GM12878 (cell line): ENCODE measurements around the gene USH1G. TPM values are rescaled to one million over a fixed set of nuclear protein-coding genes. Genes with fewer than 3 reads are reported as not detected.

Experiments
- ATAC-seq: fragments of 200-7000 bp; cut with Tn5 transposase; 3 replicates; pipeline ENCODE4 v1.9.1; 2020; ENCODE audit warnings: mild to moderate bottlenecking, moderate library complexity
- BruUV-seq: library from RNA; stranded (reverse); fragments of 400-500 nt; replicated peaks from 2 replicates; lab custom pipeline; 2021; lab: Mats Ljungman, UMichigan
- CTCF ChIA-PET: fragments of 300-600 bp; sonication (Branson Sonifier 250); formaldehyde crosslinking; extraction: SDS; loops from one replicate; lab custom pipeline; 2021; ENCODE audit warnings: inconsistent platforms; lab: Yijun Ruan, JAX
- POLR2A ChIA-PET: fragments of 350-600 bp; formaldehyde crosslinking; extraction: SDS; loops from one replicate; lab custom pipeline; 2021; ENCODE audit warnings: inconsistent platforms; lab: Charles Lee
- RAD21 ChIA-PET: fragments of 300-600 bp; sonication (Branson Sonifier 250); formaldehyde crosslinking; loops from one replicate; lab custom pipeline; 2023; ENCODE audit warnings: antibody characterized with exemption; ENCODE audit not compliant: unreplicated experiment; lab: Charles Lee
- SMC1A ChIA-PET: fragments of 300-600 bp; sonication (Branson Sonifier 250); formaldehyde crosslinking; loops from one replicate; lab custom pipeline; 2023; ENCODE audit not compliant: unreplicated experiment, uncharacterized antibody; lab: Charles Lee
- DNase-seq: peaks from one replicate; pipeline ENCODE4 v3.0.0-alpha.2; 2011; ENCODE audit warnings: low read depth, low spot score
- FAIRE-seq: peaks from 3 replicates; lab custom pipeline; 2011; peaks lifted over from hg19 to GRCh38; lab: Jason Lieb, UNC
- H2AFZ ChIP-seq: 2 replicates; pipeline ENCODE4 v1.6.0; 2011; ENCODE audit warnings: low read depth, low read length, control low read depth; ENCODE audit not compliant: control insufficient read depth
- H3K27ac ChIP-seq: 2 replicates; pipeline ENCODE4 v1.5.1; 2011; ENCODE audit warnings: control low read depth; ENCODE audit not compliant: control insufficient read depth, insufficient read depth
- H3K27me3 ChIP-seq, 2 experiments: replicated peaks in 1 of 2; 2 replicates each; pipeline versions ENCODE4 v1.6.0 to v1.6.1; 2011; ENCODE audit warnings: low read length in 1 of 2; ENCODE audit not compliant: control insufficient read depth in 2 of 2, insufficient read depth in 2 of 2
- H3K36me3 ChIP-seq, 2 experiments: 2 replicates each; pipeline ENCODE4 v1.5.1; 2011; ENCODE audit warnings: low read length in 1 of 2; ENCODE audit not compliant: control insufficient read depth in 2 of 2, insufficient read depth in 2 of 2
- H3K4me1 ChIP-seq: 2 replicates; pipeline ENCODE4 v1.6.1; 2011; ENCODE audit warnings: mild to moderate bottlenecking, low read length, moderate library complexity, mixed read lengths; ENCODE audit not compliant: control insufficient read depth, insufficient read depth
- H3K4me2 ChIP-seq: 2 replicates; pipeline ENCODE4 v1.6.0; 2011; ENCODE audit warnings: control low read depth; ENCODE audit not compliant: control insufficient read depth, insufficient read depth
- H3K4me3 ChIP-seq: fragments of 200-600 bp; sonication (generic); 2 replicates; pipeline ENCODE4 v1.5.1; 2016
- H3K79me2 ChIP-seq: 2 replicates; pipeline ENCODE4 v1.6.0; 2011; ENCODE audit warnings: low read length; ENCODE audit not compliant: control insufficient read depth, insufficient read depth
- H3K9ac ChIP-seq: 2 replicates; pipeline ENCODE4 v1.8.0; 2011; ENCODE audit warnings: low read length, control low read depth, mixed read lengths; ENCODE audit not compliant: control insufficient read depth, insufficient read depth
- H3K9me3 ChIP-seq: replicated peaks from 3 replicates; pipeline ENCODE4 v1.5.1; 2011; ENCODE audit warnings: mild to moderate bottlenecking, low read length; ENCODE audit not compliant: control insufficient read depth, insufficient read depth
- H4K20me1 ChIP-seq: 2 replicates; pipeline ENCODE4 v1.6.0; 2011; ENCODE audit not compliant: control insufficient read depth, insufficient read depth
- BHLHE40 ChIP-seq, 2 experiments: fragments of 450-650 bp in 1 of 2; IDR thresholded peaks; 2 replicates each; pipeline ENCODE4 v1.6.1; 2011 to 2017; ENCODE audit warnings: low read depth in 2 of 2, borderline replicate concordance in 1 of 2, improper control_type of control experiment in 1 of 2, low read length in 1 of 2, mild to moderate bottlenecking in 1 of 2
- IKZF2 ChIP-seq, 2 experiments: fragments of 450-650 bp; IDR thresholded peaks; 2 replicates each; pipeline ENCODE4 v1.6.1; 2017; ENCODE audit warnings: mild to moderate bottlenecking in 2 of 2, moderate library complexity in 2 of 2
- MAX ChIP-seq: IDR thresholded peaks from 2 replicates; pipeline ENCODE4 v1.6.1; 2012; ENCODE audit warnings: low read depth, low read length, improper control_type of control experiment
- MYC ChIP-seq: IDR thresholded peaks from 2 replicates; pipeline ENCODE4 v1.6.1; 2011; ENCODE audit warnings: mild to moderate bottlenecking, low read length, moderate library complexity, inconsistent platforms; ENCODE audit not compliant: insufficient read depth, insufficient replicate concordance, insufficient read length, severe bottlenecking
- RELA ChIP-seq: fragments of 450-650 bp; IDR thresholded peaks from 2 replicates; pipeline ENCODE4 v1.8.0; 2014; ENCODE audit warnings: borderline replicate concordance; ENCODE audit not compliant: partially characterized antibody
- SMAD1 ChIP-seq: fragments of 450-650 bp; IDR thresholded peaks from 2 replicates; pipeline ENCODE4 v1.6.1; 2018; ENCODE audit warnings: mild to moderate bottlenecking, low read depth; ENCODE audit not compliant: partially characterized antibody
- SMC3 ChIP-seq: IDR thresholded peaks from 2 replicates; pipeline ENCODE4 v1.6.1; 2011; ENCODE audit warnings: low read length, improper control_type of control experiment, borderline replicate concordance
- SPI1 ChIP-seq: IDR thresholded peaks from 2 replicates; pipeline ENCODE4 v1.6.1; 2011; ENCODE audit warnings: low read depth, mild to moderate bottlenecking, low read length, moderate library complexity, borderline replicate concordance; ENCODE audit not compliant: insufficient read depth
- SUPT20H ChIP-seq: IDR thresholded peaks from 2 replicates; pipeline ENCODE4 v1.6.1; 2011; ENCODE audit warnings: low read depth, mild to moderate bottlenecking, low read length, moderate library complexity, borderline replicate concordance; ENCODE audit not compliant: control insufficient read depth
- TCF7 ChIP-seq: IDR thresholded peaks from 2 replicates; pipeline ENCODE4 v1.6.1; 2014; ENCODE audit warnings: antibody characterized with exemption, borderline replicate concordance
- WGBS: methylation state at CpG from one replicate; pipeline ENCODE4 v1.1.6; 2016; ENCODE audit warnings: low lambda C conversion rate; ENCODE audit not compliant: insufficient replicate concordance, insufficient coverage; ENCODE audit errors: missing lambda C conversion rate; 5-methylcytosine and 5-hydroxymethylcytosine counted together
- in situ Hi-C: fragments of 300-500 bp; cut with MboI; formaldehyde crosslinking; loops from 9 replicates; pipeline ENCODE4 v1.14.3; 2018; ENCODE audit warnings: mixed read lengths
- intact Hi-C: fragments of 100-400 bp; cut with micrococcal nuclease; formaldehyde crosslinking; loops from one replicate; pipeline ENCODE4 v1.14.2; 2022; ENCODE audit not compliant: unreplicated experiment
- polyA plus RNA-seq, 11 experiments: library from polyadenylated mRNA; depleted of rRNA in 4 of 11; unstranded in 6 of 11; stranded (reverse) in 5 of 11; fragments of >200 nt; fragmentation: Nextera tagmentation in 4 of 11; fragmentation: Illumina TruSeq in 1 of 11; extraction: Ambion mirVana in 4 of 11; extraction: Trizol in 1 of 11; gene quantifications; 1 replicate in 1 of 11; 2 replicates in 10 of 11; pipeline versions ENCODE4 v1.2.1 to v1.2.3, GENCODE V29; 2011 to 2016; ENCODE audit warnings: inconsistent platforms in 2 of 11, missing spikeins in 2 of 11, low read depth in 1 of 11
- total RNA-seq, 4 experiments: library from RNA; depleted of rRNA in 3 of 4; stranded (reverse); fragments of >200 nt in 3 of 4; fragmentation: Illumina TruSeq in 1 of 4; extraction: Trizol in 1 of 4; gene quantifications; 2 replicates each; pipeline versions ENCODE4 v1.2.1 to v1.2.3, GENCODE V29; 2013 to 2021
- TF ChIP-seq, protein P1 (sequence below): IDR thresholded peaks from 2 replicates; pipeline ENCODE4 v1.6.1; 2011; ENCODE audit warnings: low read depth, low read length, improper control_type of control experiment, borderline replicate concordance
- TF ChIP-seq, protein P2 (sequence below), 3 experiments: IDR thresholded peaks in 2 of 3; conservative IDR thresholded peaks in 1 of 3; 2 replicates each; pipeline ENCODE4 v1.5.1; 2011; ENCODE audit warnings: low read depth in 3 of 3, low read length in 3 of 3, mild to moderate bottlenecking in 3 of 3, control low read depth in 2 of 3, moderate library complexity in 2 of 3, inconsistent platforms in 1 of 3, mixed read lengths in 1 of 3; ENCODE audit not compliant: control insufficient read depth in 2 of 3, insufficient read depth in 1 of 3; ENCODE audit errors: extremely low read depth in 1 of 3
- TF ChIP-seq, protein P3 (sequence below): IDR thresholded peaks from 2 replicates; pipeline ENCODE4 v1.6.1; 2012; ENCODE audit warnings: mild to moderate bottlenecking, low read depth, low read length

USH1G gene
- total and polyA plus RNA-seq, 10 of the 15 experiments (the other 5 are each of a cell fraction or from before 2014, with no cell fraction given): 0.05 to 0.62 (median 0.09) TPM; not detected in 7

DNA sequence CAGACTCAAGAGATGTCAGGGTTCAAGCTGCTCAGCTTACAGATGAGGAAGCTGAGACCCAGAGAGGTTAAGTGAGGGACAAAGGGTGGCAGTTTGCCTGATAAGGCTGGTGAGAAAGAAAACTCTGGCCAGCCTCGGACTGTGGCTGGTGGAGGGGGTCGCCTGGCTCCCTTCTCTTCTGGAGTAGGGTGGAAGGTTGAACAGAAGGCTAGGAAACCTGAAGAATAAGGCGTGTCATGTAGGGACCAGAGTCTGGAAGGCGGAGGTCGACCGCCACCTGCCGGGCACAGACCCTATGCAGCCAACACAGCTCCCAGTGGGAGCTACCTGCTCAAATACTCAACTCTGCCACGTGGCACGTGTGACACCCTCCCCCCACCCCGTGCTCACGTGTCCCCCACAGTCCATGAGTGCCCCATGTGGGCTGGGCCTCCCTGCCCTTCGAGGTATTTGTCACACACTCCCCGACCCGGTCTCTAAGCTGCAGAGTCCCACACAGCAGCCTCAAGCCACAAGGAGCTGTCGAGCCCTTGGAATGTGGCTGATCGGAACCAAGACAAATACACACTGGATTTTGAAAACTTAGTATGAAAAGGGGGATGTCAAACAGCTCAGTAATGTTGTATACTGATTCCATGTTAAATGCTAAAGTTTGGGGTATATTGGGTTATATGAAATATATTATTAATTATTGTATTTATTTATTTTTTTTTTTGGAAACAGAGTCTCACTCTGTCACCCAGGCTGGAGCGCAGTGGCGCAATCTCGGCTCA is 37.7 kb upstream of the USH1G start:
- no peak for DNase-seq
- Histone ChIP-seq H3K4me2 (no peak overlapping the region), H2AFZ (no peak overlapping the region), H3K9ac (no peak overlapping the region), H4K20me1 (no peaks in the 10 kb centered on the region), H3K9me3 (no peaks in the 10 kb centered on the region; the same call in 2 of the 3 replicates), H3K36me3 (no peaks in the 10 kb centered on the region), H3K27me3 (no peaks in the 10 kb centered on the region), H3K27ac (no peak overlapping the region), H3K4me1 (no peaks in the 10 kb centered on the region; the same call in 1 of the 2 replicates), H3K4me3 (no peak overlapping the region), H3K79me2 (no peaks in the 10 kb centered on the region)
- BruUV-seq: no TSS peak
- CTCF ChIA-PET: interaction anchor here (0.6 to 13.8 kb wide), 93 partner anchors 9 to 581 kb away, joined by 3 to 274 read pairs (median 6); partner anchors contain the start of genes ARMC7, CDR2L, FADS6 and FDXR
- RAD21 ChIA-PET: interaction anchor here (0.6 to 4.5 kb wide), 61 partner anchors 9 to 451 kb away, joined by 3 to 127 read pairs (median 6); partner anchors contain the start of genes ARMC7, ATP5PD, CDR2L and FDXR
- 16% methylated on average over 11 of the region's 19 CpGs for WGBS
- intact Hi-C loops: loop anchor here (1.0 to 10.0 kb wide), 6 partner anchors 37 to 454 kb away; partner anchors contain the start of gene USH1G
- SMC1A ChIA-PET: interaction anchor here (0.6 to 7.7 kb wide), 57 partner anchors 8 to 557 kb away, joined by 3 to 74 read pairs (median 5); partner anchors contain the start of genes FDXR, HID1, MIF4GD and MRPL58
- FAIRE-seq: no peak
- ATAC-seq: peak; percentile 92
- POLR2A ChIA-PET: interaction anchor here (0.6 to 1.9 kb wide), 5 partner anchors 51 to 244 kb away, joined by 3 to 7 read pairs (median 6); partner anchors contain the start of gene FDXR
- in situ Hi-C loops: loop anchor here (5.0 kb wide), 1 partner anchor 242 kb away; no protein-coding TSS in a partner anchor
- peak; percentile 72 for TF ChIP-seq MYC
- no peak for TF ChIP-seq SMAD1
- no peak for TF ChIP-seq TCF7
- TF ChIP-seq, protein P1, sequence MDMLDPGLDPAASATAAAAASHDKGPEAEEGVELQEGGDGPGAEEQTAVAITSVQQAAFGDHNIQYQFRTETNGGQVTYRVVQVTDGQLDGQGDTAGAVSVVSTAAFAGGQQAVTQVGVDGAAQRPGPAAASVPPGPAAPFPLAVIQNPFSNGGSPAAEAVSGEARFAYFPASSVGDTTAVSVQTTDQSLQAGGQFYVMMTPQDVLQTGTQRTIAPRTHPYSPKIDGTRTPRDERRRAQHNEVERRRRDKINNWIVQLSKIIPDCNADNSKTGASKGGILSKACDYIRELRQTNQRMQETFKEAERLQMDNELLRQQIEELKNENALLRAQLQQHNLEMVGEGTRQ: peak; percentile 62
- no peak for TF ChIP-seq RELA
- peak; percentile 31 to 45; a peak in 1 of 4 replicates for TF ChIP-seq IKZF2 (IDR thresholded peaks at IDR 0.05)
- TF ChIP-seq SPI1: no peak
- TF ChIP-seq, protein P2, sequence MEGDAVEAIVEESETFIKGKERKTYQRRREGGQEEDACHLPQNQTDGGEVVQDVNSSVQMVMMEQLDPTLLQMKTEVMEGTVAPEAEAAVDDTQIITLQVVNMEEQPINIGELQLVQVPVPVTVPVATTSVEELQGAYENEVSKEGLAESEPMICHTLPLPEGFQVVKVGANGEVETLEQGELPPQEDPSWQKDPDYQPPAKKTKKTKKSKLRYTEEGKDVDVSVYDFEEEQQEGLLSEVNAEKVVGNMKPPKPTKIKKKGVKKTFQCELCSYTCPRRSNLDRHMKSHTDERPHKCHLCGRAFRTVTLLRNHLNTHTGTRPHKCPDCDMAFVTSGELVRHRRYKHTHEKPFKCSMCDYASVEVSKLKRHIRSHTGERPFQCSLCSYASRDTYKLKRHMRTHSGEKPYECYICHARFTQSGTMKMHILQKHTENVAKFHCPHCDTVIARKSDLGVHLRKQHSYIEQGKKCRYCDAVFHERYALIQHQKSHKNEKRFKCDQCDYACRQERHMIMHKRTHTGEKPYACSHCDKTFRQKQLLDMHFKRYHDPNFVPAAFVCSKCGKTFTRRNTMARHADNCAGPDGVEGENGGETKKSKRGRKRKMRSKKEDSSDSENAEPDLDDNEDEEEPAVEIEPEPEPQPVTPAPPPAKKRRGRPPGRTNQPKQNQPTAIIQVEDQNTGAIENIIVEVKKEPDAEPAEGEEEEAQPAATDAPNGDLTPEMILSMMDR (IDR thresholded peaks at IDR 0.05 in 2 of 3, conservative IDR thresholded peaks at IDR 0.05 in 1 of 3; ENCODE audit: control insufficient read depth in 2 of 3, extremely low read depth in 1 of 3, insufficient read depth in 1 of 3, low read depth in 3 of 3, low read length in 3 of 3): peak; percentile 63 to 90 (median 87); a peak in 5 of 6 replicates
- peak; percentile 98 to 99 for TF ChIP-seq BHLHE40 (IDR thresholded peaks at IDR 0.05; ENCODE audit: borderline replicate concordance in 1 of 2, low read depth in 2 of 2, low read length in 1 of 2)
- no peak for TF ChIP-seq SUPT20H
- TF ChIP-seq MAX: peak; percentile 84
- TF ChIP-seq, protein P3, sequence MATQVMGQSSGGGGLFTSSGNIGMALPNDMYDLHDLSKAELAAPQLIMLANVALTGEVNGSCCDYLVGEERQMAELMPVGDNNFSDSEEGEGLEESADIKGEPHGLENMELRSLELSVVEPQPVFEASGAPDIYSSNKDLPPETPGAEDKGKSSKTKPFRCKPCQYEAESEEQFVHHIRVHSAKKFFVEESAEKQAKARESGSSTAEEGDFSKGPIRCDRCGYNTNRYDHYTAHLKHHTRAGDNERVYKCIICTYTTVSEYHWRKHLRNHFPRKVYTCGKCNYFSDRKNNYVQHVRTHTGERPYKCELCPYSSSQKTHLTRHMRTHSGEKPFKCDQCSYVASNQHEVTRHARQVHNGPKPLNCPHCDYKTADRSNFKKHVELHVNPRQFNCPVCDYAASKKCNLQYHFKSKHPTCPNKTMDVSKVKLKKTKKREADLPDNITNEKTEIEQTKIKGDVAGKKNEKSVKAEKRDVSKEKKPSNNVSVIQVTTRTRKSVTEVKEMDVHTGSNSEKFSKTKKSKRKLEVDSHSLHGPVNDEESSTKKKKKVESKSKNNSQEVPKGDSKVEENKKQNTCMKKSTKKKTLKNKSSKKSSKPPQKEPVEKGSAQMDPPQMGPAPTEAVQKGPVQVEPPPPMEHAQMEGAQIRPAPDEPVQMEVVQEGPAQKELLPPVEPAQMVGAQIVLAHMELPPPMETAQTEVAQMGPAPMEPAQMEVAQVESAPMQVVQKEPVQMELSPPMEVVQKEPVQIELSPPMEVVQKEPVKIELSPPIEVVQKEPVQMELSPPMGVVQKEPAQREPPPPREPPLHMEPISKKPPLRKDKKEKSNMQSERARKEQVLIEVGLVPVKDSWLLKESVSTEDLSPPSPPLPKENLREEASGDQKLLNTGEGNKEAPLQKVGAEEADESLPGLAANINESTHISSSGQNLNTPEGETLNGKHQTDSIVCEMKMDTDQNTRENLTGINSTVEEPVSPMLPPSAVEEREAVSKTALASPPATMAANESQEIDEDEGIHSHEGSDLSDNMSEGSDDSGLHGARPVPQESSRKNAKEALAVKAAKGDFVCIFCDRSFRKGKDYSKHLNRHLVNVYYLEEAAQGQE: no peak
- peak; percentile 66 for TF ChIP-seq SMC3
